Measurements from ENCODE around the gene DLG2. TPM values are rescaled to one million over a fixed set of nuclear protein-coding genes. Genes with fewer than 3 reads are reported as not detected.

The DLG2 gene
- total and polyA plus RNA-seq, 2 donors (not counting 3 experiments of a cell fraction or from before 2014, with no cell fraction given): 0.15 to 1.1 TPM

- peak; percentile 18 to 23 for TF ChIP-seq CTCF (IDR thresholded peaks at IDR 0.05; ENCODE audit: extremely low read depth in 1 of 2, insufficient read depth in 1 of 2, low read depth in 1 of 2, low read length in 2 of 2)
- TF ChIP-seq EZH2 (IDR thresholded peaks at IDR 0.05; ENCODE audit: borderline replicate concordance, low read depth, low read length, severe bottlenecking): no peak
- H3K36me3 ChIP-seq (ENCODE audit: control insufficient read depth in 2 of 2, extremely low read depth in 1 of 2, insufficient read depth in 2 of 2, low read length in 2 of 2): no peaks in the 10 kb centered on the region
- dilution Hi-C loops (cut with MboI; ENCODE audit: extremely low pct_ligation_motif_present, low sequenced_read_pairs) (no loop called here), intact Hi-C loops (cut with micrococcal nuclease) (loop anchor here (1.0 to 5.0 kb wide), 6 partner anchors 527 to 1102 kb away; partner anchors contain the start of gene ANKRD42)
- no peak overlapping the region for H3K4me3 ChIP-seq (replicated peaks in 1 of 3; ENCODE audit: insufficient read depth in 1 of 3, low read depth in 1 of 3, low read length in 3 of 3)
- POLR2A ChIA-PET: no interaction called here
- no peaks in the 10 kb centered on the region for H3K79me2 ChIP-seq (ENCODE audit: control insufficient read depth, insufficient read depth, low read length)
- FAIRE-seq: no peak
- H3K4me2 ChIP-seq (ENCODE audit: insufficient read depth, low read length): no peak overlapping the region
- no peak overlapping the region for H3K9ac ChIP-seq (replicated peaks; ENCODE audit: extremely low read depth, insufficient read depth, low read length)
- H3K27me3 ChIP-seq (ENCODE audit: control insufficient read depth in 2 of 2, insufficient read depth in 2 of 2, low read length in 2 of 2): peaks cover 0 to 2% of the 10 kb centered on the region in 2 experiments
- BruUV-seq (replicated peaks): no TSS peak
- peak; percentile 65 for DNase-seq (ENCODE audit: low read depth, low spot score)
- CTCF ChIA-PET: interaction anchor here (0.7 to 6.5 kb wide), 27 partner anchors 8 to 1141 kb away, joined by 3 to 113 read pairs (median 4); no protein-coding TSS in a partner anchor
- H3K9me3 ChIP-seq (replicated peaks; ENCODE audit: control insufficient read depth, insufficient read depth, low read length): no peaks in the 10 kb centered on the region
- no peaks in the 10 kb centered on the region for H4K20me1 ChIP-seq (replicated peaks; ENCODE audit: control insufficient read depth, extremely low read depth, insufficient read depth, low read length)
- H2AFZ ChIP-seq (ENCODE audit: low read depth, low read length): no peak overlapping the region
- H3K9me1 ChIP-seq (replicated peaks; ENCODE audit: control insufficient read depth, extremely low read depth, insufficient read depth, low read length): no peaks in the 10 kb centered on the region
- no peaks in the 10 kb centered on the region for H3K4me1 ChIP-seq (ENCODE audit: control insufficient read depth, extremely low read depth, insufficient read depth, low read length)
- H3K27ac ChIP-seq (ENCODE audit: insufficient read depth, low read depth, low read length): no peak overlapping the region
Observed at GRCh38 chr11:83819931-83820549, 1807.1 kb downstream of the DLG2 start.

- Histone ChIP-seq H4K20me1 (replicated peaks; ENCODE audit: control insufficient read depth, extremely low read depth, insufficient read depth, low read length) (no peaks in the 10 kb centered on the region), H3K9me3 (replicated peaks; ENCODE audit: control insufficient read depth, insufficient read depth, low read length) (no peaks in the 10 kb centered on the region), H3K9me1 (replicated peaks; ENCODE audit: control insufficient read depth, extremely low read depth, insufficient read depth, low read length) (no peaks in the 10 kb centered on the region), H3K4me3 (replicated peaks in 1 of 3; ENCODE audit: insufficient read depth in 1 of 3, low read depth in 1 of 3, low read length in 3 of 3) (no peak overlapping the region), H3K9ac (replicated peaks; ENCODE audit: extremely low read depth, insufficient read depth, low read length) (no peak overlapping the region), H3K36me3 (ENCODE audit: control insufficient read depth in 2 of 2, extremely low read depth in 1 of 2, insufficient read depth in 2 of 2, low read length in 2 of 2) (no peaks in the 10 kb centered on the region), H3K4me1 (ENCODE audit: control insufficient read depth, extremely low read depth, insufficient read depth, low read length) (no peaks in the 10 kb centered on the region), H2AFZ (ENCODE audit: low read depth, low read length) (no peak overlapping the region), H3K79me2 (ENCODE audit: control insufficient read depth, insufficient read depth, low read length) (no peaks in the 10 kb centered on the region), H3K4me2 (ENCODE audit: insufficient read depth, low read length) (no peak overlapping the region), H3K27ac (ENCODE audit: insufficient read depth, low read depth, low read length) (no peak overlapping the region), H3K27me3 (ENCODE audit: control insufficient read depth in 2 of 2, insufficient read depth in 2 of 2, low read length in 2 of 2) (peaks cover 0 to 2% of the 10 kb centered on the region in 2 experiments)
- FAIRE-seq: no peak
- no TSS peak for BruUV-seq (replicated peaks)
- ChIA-PET POLR2A (no interaction called here), CTCF (interaction anchor here (0.9 to 6.5 kb wide), 7 partner anchors 9 to 1100 kb away, joined by 3 to 113 read pairs (median 10); no protein-coding TSS in a partner anchor)
- dilution Hi-C loops (cut with MboI; ENCODE audit: extremely low pct_ligation_motif_present, low sequenced_read_pairs) (no loop called here), intact Hi-C loops (cut with micrococcal nuclease) (loop anchor here (5.0 kb wide), 1 partner anchor 951 kb away; no protein-coding TSS in a partner anchor)
- TF ChIP-seq POLR2AphosphoS5 (IDR thresholded peaks at IDR 0.05; ENCODE audit: insufficient read depth, low read depth, low read length): no peak
- TF ChIP-seq FOS (IDR thresholded peaks at IDR 0.05; ENCODE audit: borderline replicate concordance, insufficient read depth, low read length): peak; percentile 37
- peak; percentile 18 for TF ChIP-seq JUN (IDR thresholded peaks at IDR 0.05; ENCODE audit: borderline replicate concordance, insufficient read depth, insufficient read length, low read depth)
- no peak for DNase-seq (ENCODE audit: low read depth, low spot score)
Observed at GRCh38 chr11:83818349-83818748, 1808.8 kb downstream of the DLG2 start.
